GM06990 (cell line): ENCODE results near the gene SPINK5.

Experiments
- DNase-seq: peaks from one replicate; pipeline ENCODE4 v3.0.0-alpha.2; 2011; ENCODE audit not compliant: insufficient read length; ENCODE audit errors: extremely low read depth
- H3K27me3 ChIP-seq: replicated peaks from 2 replicates; pipeline ENCODE4 v1.6.0; 2011; ENCODE audit warnings: low read length; ENCODE audit not compliant: control insufficient read depth, insufficient read depth
- H3K36me3 ChIP-seq: 2 replicates; pipeline ENCODE4 v1.5.1; 2011; ENCODE audit warnings: low read length; ENCODE audit not compliant: control insufficient read depth, insufficient read depth
- H3K4me3 ChIP-seq: replicated peaks from 2 replicates; pipeline ENCODE4 v1.5.1; 2011; ENCODE audit warnings: low read depth, mild to moderate bottlenecking, control low read depth, low read length
- TF ChIP-seq, protein P1 (sequence below): IDR thresholded peaks from 2 replicates; pipeline ENCODE4 v1.5.1; 2011; ENCODE audit warnings: low read length, control low read depth, mild to moderate bottlenecking, inconsistent platforms; ENCODE audit not compliant: insufficient read depth, poor library complexity, severe bottlenecking

Gene SPINK5

GRCh38 chr5:148094336-148094735 is 30.6 kb downstream of the SPINK5 start:
- Histone ChIP-seq H3K36me3 (no peaks in the 10 kb centered on the region), H3K4me3 (no peak overlapping the region), H3K27me3 (no peaks in the 10 kb centered on the region)
- DNase-seq: no peak
- TF ChIP-seq, protein P1, sequence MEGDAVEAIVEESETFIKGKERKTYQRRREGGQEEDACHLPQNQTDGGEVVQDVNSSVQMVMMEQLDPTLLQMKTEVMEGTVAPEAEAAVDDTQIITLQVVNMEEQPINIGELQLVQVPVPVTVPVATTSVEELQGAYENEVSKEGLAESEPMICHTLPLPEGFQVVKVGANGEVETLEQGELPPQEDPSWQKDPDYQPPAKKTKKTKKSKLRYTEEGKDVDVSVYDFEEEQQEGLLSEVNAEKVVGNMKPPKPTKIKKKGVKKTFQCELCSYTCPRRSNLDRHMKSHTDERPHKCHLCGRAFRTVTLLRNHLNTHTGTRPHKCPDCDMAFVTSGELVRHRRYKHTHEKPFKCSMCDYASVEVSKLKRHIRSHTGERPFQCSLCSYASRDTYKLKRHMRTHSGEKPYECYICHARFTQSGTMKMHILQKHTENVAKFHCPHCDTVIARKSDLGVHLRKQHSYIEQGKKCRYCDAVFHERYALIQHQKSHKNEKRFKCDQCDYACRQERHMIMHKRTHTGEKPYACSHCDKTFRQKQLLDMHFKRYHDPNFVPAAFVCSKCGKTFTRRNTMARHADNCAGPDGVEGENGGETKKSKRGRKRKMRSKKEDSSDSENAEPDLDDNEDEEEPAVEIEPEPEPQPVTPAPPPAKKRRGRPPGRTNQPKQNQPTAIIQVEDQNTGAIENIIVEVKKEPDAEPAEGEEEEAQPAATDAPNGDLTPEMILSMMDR: no peak

GRCh38 chr5:148104226-148104625 is 40.4 kb downstream of the SPINK5 start:
- DNase-seq: no peak
- Histone ChIP-seq H3K36me3 (no peaks in the 10 kb centered on the region), H3K4me3 (no peak overlapping the region), H3K27me3 (no peaks in the 10 kb centered on the region)
- TF ChIP-seq, protein P1: no peak

- Histone ChIP-seq H3K36me3 (no peaks in the 10 kb centered on the region), H3K27me3 (no peaks in the 10 kb centered on the region), H3K4me3 (no peak overlapping the region)
- no peak for DNase-seq
- TF ChIP-seq, protein P1: no peak
Measured at GRCh38 chr5:148107608-148108007, 43.8 kb downstream of the SPINK5 start.

- no peak overlapping the region for H3K4me3 ChIP-seq
- TF ChIP-seq, protein P1: no peak
- no peak for DNase-seq
- H3K36me3 ChIP-seq: no peaks in the 10 kb centered on the region
- no peaks in the 10 kb centered on the region; the same call in 1 of the 2 replicates for H3K27me3 ChIP-seq
Measured at GRCh38 chr5:148113243-148113642, 49.5 kb downstream of the SPINK5 start.

DNA sequence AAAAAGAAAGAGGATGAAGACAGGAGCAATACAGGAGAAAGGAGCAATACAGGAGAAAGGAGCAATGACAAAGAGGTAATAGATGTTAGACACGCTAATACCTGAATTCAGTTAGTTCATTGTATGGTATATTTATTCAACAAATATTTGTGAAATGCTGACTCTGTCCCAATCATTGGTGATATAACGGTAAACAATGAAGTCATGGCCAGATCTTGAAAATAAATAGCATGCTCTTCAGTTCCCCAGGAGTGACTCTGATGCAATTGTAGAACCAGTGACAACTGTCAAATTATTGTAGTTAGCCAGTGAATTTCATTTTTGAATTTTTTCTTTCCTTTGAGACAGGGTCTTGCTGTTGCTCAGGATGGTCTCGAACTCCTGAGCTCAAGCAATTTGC is 56.5 kb downstream of the SPINK5 start:
- no peak overlapping the region for H3K4me3 ChIP-seq
- TF ChIP-seq, protein P1: no peak
- H3K27me3 ChIP-seq: no peaks in the 10 kb centered on the region; the same call in 1 of the 2 replicates
- no peak for DNase-seq
- no peaks in the 10 kb centered on the region for H3K36me3 ChIP-seq

- DNase-seq: no peak
- Histone ChIP-seq H3K27me3 (no peaks in the 10 kb centered on the region), H3K36me3 (no peaks in the 10 kb centered on the region), H3K4me3 (no peak overlapping the region)
- TF ChIP-seq, protein P1: peak; percentile 33
Measured at GRCh38 chr5:148125641-148126040, 61.9 kb downstream of the SPINK5 start.
